Neural crest cell (in vitro differentiated cells): Measurements from ENCODE around the gene APAF1. TPM values are rescaled to one million over a fixed set of nuclear protein-coding genes. Genes with fewer than 3 reads are reported as not detected.
A peak's percentile ranks its signal among the peaks of the same experiment; 100 is the strongest.
"Not testable (repeated sequence)": the region's sequence is repeated elsewhere in the genome, so short reads cannot be mapped to it uniquely, and the experiment has no call there.

Source experiments
- DNase-seq: peaks from one replicate; pipeline ENCODE4 v3.0.0; 2021; ENCODE audit warnings: low read depth, mixed read lengths, low spot score
- H3K27ac Mint-ChIP-seq: one replicate; pipeline ENCODE4 v1.8.0; 2021; ENCODE audit warnings: mild to moderate bottlenecking, mixed read lengths; ENCODE audit not compliant: unreplicated experiment
- H3K27me3 Mint-ChIP-seq: 2 replicates; pipeline ENCODE4 v1.8.0; 2021; ENCODE audit warnings: low read depth, mild to moderate bottlenecking, mixed read lengths
- H3K36me3 Mint-ChIP-seq: 2 replicates; pipeline ENCODE4 v1.8.0; 2021; ENCODE audit warnings: low read depth, mild to moderate bottlenecking, mixed read lengths
- H3K4me1 Mint-ChIP-seq: 2 replicates; pipeline ENCODE4 v1.8.0; 2021; ENCODE audit warnings: mixed read lengths
- H3K4me3 Mint-ChIP-seq: one replicate; pipeline ENCODE4 v1.8.0; 2021; ENCODE audit warnings: mild to moderate bottlenecking, mixed read lengths
- H3K9me3 Mint-ChIP-seq: 2 replicates; pipeline ENCODE4 v1.8.0; 2021; ENCODE audit warnings: mixed read lengths
- long read RNA-seq: library from polyadenylated mRNA; unstranded; transcript quantifications from one replicate; pipeline ENCODE4 v2.0.0, GENCODE V29; 2020
- total RNA-seq: library from RNA; stranded (reverse); gene quantifications from 2 replicates; pipeline ENCODE4 v1.2.1, GENCODE V29; 2021
- TF ChIP-seq, protein P1 (sequence below): fragments of 200-600 bp; sonication (generic); conservative IDR thresholded peaks from 2 replicates; pipeline ENCODE4 v1.5.0; 2021; ENCODE audit warnings: antibody characterized with exemption, mild to moderate bottlenecking

Gene APAF1, protein sequence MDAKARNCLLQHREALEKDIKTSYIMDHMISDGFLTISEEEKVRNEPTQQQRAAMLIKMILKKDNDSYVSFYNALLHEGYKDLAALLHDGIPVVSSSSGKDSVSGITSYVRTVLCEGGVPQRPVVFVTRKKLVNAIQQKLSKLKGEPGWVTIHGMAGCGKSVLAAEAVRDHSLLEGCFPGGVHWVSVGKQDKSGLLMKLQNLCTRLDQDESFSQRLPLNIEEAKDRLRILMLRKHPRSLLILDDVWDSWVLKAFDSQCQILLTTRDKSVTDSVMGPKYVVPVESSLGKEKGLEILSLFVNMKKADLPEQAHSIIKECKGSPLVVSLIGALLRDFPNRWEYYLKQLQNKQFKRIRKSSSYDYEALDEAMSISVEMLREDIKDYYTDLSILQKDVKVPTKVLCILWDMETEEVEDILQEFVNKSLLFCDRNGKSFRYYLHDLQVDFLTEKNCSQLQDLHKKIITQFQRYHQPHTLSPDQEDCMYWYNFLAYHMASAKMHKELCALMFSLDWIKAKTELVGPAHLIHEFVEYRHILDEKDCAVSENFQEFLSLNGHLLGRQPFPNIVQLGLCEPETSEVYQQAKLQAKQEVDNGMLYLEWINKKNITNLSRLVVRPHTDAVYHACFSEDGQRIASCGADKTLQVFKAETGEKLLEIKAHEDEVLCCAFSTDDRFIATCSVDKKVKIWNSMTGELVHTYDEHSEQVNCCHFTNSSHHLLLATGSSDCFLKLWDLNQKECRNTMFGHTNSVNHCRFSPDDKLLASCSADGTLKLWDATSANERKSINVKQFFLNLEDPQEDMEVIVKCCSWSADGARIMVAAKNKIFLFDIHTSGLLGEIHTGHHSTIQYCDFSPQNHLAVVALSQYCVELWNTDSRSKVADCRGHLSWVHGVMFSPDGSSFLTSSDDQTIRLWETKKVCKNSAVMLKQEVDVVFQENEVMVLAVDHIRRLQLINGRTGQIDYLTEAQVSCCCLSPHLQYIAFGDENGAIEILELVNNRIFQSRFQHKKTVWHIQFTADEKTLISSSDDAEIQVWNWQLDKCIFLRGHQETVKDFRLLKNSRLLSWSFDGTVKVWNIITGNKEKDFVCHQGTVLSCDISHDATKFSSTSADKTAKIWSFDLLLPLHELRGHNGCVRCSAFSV (N-terminal part only)
- 29.2 and 29.6 TPM in 2 replicates for total RNA-seq
- long read RNA-seq, partial matches to known transcripts = 5 of 10 reads
- long read RNA-seq, other reads (novel, unspliced or antisense) = 5 of 10 reads

DNA sequence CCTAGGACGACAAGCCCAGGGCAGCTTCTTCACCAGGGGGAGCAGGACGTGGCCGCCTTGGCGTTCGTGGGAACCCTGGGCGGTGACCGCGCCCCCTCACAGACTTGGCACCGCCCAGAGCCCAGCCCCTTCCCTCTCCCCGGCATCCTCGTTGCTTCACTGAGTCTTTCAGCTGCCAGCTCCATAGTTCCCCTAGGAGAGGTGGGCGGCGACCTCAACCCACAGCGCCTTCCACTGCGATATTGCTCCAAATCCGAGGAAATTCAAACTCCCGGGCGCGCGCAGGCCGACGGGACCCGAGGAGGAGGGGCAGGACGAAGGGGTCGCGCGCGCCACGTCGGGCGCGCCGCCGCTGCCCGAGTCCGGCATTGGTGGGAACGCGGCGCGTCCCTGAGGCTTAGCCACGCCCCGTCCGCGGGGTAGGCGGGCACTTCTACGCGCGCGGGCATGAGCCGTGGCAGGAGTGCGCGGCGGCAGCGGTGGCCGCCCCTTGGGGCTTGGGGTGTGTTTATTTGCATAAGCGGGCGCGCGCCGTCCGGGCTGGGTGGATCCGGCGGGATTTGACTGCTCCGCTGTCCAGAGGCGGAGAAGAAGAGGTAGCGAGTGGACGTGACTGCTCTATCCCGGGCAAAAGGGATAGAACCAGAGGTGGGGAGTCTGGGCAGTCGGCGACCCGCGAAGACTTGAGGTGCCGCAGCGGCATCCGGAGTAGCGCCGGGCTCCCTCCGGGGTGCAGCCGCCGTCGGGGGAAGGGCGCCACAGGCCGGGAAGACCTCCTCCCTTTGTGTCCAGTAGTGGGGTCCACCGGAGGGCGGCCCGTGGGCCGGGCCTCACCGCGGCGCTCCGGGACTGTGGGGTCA, at the start of gene APAF1, which contains the start of gene IKBIP:
APAF1 (plus strand) TSS at position 579 of the 860 bp plus-strand sequence. CDS start 3,070 bp downstream, outside the sequence.
IKBIP (minus strand) TSS at position 77 of the 860 bp plus-strand sequence. CDS start 87 bp downstream, outside the sequence.
- no peaks in the 10 kb centered on the region for H3K9me3 Mint-ChIP-seq
- H3K36me3 Mint-ChIP-seq = peaks cover 7% of the 10 kb centered on the region
- H3K4me3 Mint-ChIP-seq = peak within 1 kb of the TSS; percentile 97
- peak within 1 kb of the TSS; percentile 97 for H3K27ac Mint-ChIP-seq
- peaks cover 25% of the 10 kb centered on the region for H3K4me1 Mint-ChIP-seq
- TF ChIP-seq, protein P1, sequence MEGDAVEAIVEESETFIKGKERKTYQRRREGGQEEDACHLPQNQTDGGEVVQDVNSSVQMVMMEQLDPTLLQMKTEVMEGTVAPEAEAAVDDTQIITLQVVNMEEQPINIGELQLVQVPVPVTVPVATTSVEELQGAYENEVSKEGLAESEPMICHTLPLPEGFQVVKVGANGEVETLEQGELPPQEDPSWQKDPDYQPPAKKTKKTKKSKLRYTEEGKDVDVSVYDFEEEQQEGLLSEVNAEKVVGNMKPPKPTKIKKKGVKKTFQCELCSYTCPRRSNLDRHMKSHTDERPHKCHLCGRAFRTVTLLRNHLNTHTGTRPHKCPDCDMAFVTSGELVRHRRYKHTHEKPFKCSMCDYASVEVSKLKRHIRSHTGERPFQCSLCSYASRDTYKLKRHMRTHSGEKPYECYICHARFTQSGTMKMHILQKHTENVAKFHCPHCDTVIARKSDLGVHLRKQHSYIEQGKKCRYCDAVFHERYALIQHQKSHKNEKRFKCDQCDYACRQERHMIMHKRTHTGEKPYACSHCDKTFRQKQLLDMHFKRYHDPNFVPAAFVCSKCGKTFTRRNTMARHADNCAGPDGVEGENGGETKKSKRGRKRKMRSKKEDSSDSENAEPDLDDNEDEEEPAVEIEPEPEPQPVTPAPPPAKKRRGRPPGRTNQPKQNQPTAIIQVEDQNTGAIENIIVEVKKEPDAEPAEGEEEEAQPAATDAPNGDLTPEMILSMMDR = no peak
- DNase-seq = peak; percentile 95
- H3K27me3 Mint-ChIP-seq = no peaks in the 10 kb centered on the region

DNA sequence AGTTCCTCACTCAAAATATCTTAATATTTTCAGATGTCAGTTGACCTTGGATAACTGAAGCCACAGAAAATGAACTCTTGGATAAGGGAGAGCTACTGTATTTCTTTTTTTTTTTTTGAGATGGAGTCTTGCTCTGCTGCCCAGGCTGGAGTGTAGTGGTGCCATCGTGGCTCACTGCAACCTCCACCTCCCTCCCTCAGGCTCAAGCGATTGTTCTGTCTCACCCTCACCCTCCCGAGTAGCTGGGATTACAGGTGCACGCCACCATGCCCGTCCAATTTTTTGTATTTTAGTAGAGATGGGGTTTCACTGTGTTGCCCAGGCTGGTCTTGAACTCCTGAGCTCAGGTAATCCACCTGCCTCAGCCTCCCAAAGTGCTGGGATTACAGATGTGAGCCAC, 47.8 kb upstream of the APAF1 start:
- H3K4me3 Mint-ChIP-seq = peak overlapping the region; percentile 61
- not testable (repeated sequence) for DNase-seq, H3K27me3 Mint-ChIP-seq, H3K27ac Mint-ChIP-seq, H3K9me3 Mint-ChIP-seq
- peaks cover 25% of the 10 kb centered on the region for H3K4me1 Mint-ChIP-seq
- peaks cover 16% of the 10 kb centered on the region for H3K36me3 Mint-ChIP-seq

DNA sequence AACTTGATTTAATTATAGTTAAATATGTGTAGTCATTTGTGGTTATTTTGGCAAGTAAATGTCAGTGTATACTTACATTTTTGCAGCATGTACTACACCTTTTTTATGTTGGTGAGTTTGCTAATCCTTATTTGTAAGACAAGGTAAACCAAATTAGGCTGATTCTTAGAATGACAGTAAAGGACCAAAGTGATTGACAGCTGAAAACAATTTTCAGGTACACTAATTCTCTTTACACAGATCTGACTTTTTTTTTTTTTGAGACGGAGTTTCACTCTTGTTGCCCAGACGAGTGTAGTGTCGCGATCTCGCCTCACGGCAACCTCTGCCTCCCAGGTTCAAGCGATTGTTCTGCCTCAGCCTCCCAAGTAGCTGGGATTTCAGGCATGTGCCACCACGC, 43.2 kb upstream of the APAF1 start:
- H3K27ac Mint-ChIP-seq = no peak overlapping the region

DNA sequence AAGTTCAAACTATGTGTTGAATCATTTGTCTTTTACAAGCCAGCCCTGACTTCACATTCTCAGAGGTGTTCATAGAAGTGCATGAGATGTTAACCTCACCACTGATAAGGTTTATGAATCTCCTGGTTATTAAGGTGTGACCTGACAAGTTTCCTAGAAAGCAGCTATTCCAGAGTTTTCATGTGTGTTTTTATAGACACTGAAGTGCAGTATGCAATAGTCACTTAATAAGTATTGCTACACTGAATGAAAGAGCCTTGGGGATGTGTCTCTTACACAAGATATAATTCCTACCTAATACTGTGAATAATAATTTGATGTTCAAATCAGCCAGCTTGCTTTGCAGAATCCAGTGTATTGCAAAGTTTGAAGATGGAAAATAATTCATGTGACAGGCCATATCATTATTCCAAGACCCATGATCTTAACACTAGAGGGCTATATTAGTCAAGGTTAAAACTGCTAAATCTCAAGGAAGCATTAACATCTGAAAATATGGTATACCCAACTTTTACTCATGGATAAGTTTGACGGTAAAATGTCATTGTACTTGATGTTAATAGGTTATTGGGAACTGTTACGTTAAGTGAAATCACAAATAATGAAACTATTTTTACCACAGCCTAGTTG, 38.6 kb upstream of the APAF1 start:
- H3K4me3 Mint-ChIP-seq = no peak overlapping the region
- TF ChIP-seq, protein P1 = no peak
- H3K4me1 Mint-ChIP-seq = no peaks in the 10 kb centered on the region

More for the DNA sequence above, 43.2 kb upstream of the APAF1 start:
- H3K27me3 Mint-ChIP-seq = no peaks in the 10 kb centered on the region
- no peaks in the 10 kb centered on the region for H3K4me1 Mint-ChIP-seq
- no peaks in the 10 kb centered on the region for H3K9me3 Mint-ChIP-seq
- no peak for DNase-seq
- H3K4me3 Mint-ChIP-seq = no peak overlapping the region
- H3K36me3 Mint-ChIP-seq = peaks cover 24% of the 10 kb centered on the region
- TF ChIP-seq, protein P1 = no peak

DNA sequence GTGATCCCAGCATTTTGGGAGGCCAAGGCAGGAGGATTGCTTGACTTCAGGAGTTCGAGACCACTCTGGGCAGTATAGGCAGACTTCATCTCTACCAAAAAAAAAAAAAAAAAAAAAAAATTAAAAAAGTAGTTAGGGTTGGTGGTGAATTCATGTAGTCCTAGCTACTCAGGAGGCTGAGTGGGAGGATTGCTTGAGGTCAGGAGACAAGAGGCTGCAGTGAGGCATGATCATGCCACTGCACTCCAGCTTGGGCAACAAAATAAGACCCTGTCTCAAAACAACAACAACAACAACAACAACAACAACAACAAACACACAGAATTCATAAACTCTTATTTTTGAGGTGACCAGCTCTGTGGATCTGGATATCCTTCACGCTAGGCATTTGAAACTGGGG, 34.5 kb upstream of the APAF1 start:
- H3K4me3 Mint-ChIP-seq = no peak overlapping the region

More for the DNA sequence above, 38.6 kb upstream of the APAF1 start:
- Mint-ChIP-seq H3K27me3 (no peaks in the 10 kb centered on the region), H3K27ac (no peak overlapping the region), H3K36me3 (peaks cover 15% of the 10 kb centered on the region), H3K9me3 (no peaks in the 10 kb centered on the region)
- DNase-seq = no peak

More for the DNA sequence above, 34.5 kb upstream of the APAF1 start:
- Mint-ChIP-seq H3K27me3 (no peaks in the 10 kb centered on the region), H3K9me3 (no peaks in the 10 kb centered on the region), H3K4me1 (peaks cover 6% of the 10 kb centered on the region), H3K27ac (no peak overlapping the region), H3K36me3 (peaks cover 6% of the 10 kb centered on the region)
- no peak for DNase-seq
- TF ChIP-seq, protein P1 = no peak
